HG03558 (cell line): ENCODE measurements around the gene MBD3L4.
"Not testable (repeated sequence)": the region's sequence is repeated elsewhere in the genome, so short reads cannot be mapped to it uniquely, and the experiment has no call there.

Experiments used
- ATAC-seq: cut with Tn5 transposase; IDR thresholded peaks from one replicate; pipeline ENCODE4 v1.9.1; 2021; ENCODE audit warnings: moderate number of reproducible peaks; ENCODE audit not compliant: unreplicated experiment; ENCODE audit errors: extremely low read depth

Gene MBD3L4

GRCh38 chr19:7052896-7053295 is 12.9 kb upstream of the MBD3L4 start:
- ATAC-seq: not testable (repeated sequence)

GRCh38 chr19:7051421-7051820 is 11.4 kb upstream of the MBD3L4 start:
- ATAC-seq: not testable (repeated sequence)

- ATAC-seq: not testable (repeated sequence)
Observed at GRCh38 chr19:7049021-7049420, 9.0 kb upstream of the MBD3L4 start, which contains the start of gene MBD3L2. MBD3L2 (plus strand) TSS chr19:7049321; CDS start chr19:7049374, 53 bp downstream.

GRCh38 chr19:7041563-7041962 is 1.6 kb upstream of the MBD3L4 start:
- ATAC-seq: not testable (repeated sequence)

GRCh38 chr19:7030278-7030677 is 9.7 kb downstream of the MBD3L4 start, which contains the start of gene MBD3L5:
MBD3L5 (plus strand) TSS chr19:7030578; CDS start chr19:7030612, 34 bp downstream.
- not testable (repeated sequence) for ATAC-seq

GRCh38 chr19:7028790-7029189 is 11.2 kb downstream of the MBD3L4 start:
- not testable (repeated sequence) for ATAC-seq

GRCh38 chr19:7021331-7021730 is 18.6 kb downstream of the MBD3L4 start, which contains the start of gene MBD3L2B:
MBD3L2B (minus strand) TSS chr19:7021431; CDS start chr19:7021397, 34 bp downstream.
- ATAC-seq: not testable (repeated sequence)

- ATAC-seq: no peak
Observed at GRCh38 chr19:7018828-7019227, 21.2 kb downstream of the MBD3L4 start.

- no peak for ATAC-seq
Observed at GRCh38 chr19:7013678-7014077, 26.3 kb downstream of the MBD3L4 start.

GRCh38 chr19:7010722-7011593 is 29.0 kb downstream of the MBD3L4 start:
- no peak for ATAC-seq

- no peak for ATAC-seq
Observed at GRCh38 chr19:7007859-7008258, 32.1 kb downstream of the MBD3L4 start.

GRCh38 chr19:7006135-7006704 is 33.8 kb downstream of the MBD3L4 start:
- ATAC-seq: no peak

GRCh38 chr19:7004313-7004931 is 35.6 kb downstream of the MBD3L4 start:
- ATAC-seq: no peak

GRCh38 chr19:7000816-7001215 is 39.2 kb downstream of the MBD3L4 start:
- ATAC-seq: no peak

GRCh38 chr19:7000333-7000732 is 39.6 kb downstream of the MBD3L4 start:
- no peak for ATAC-seq

GRCh38 chr19:6999933-7000332 is 40.0 kb downstream of the MBD3L4 start:
- ATAC-seq: no peak

GRCh38 chr19:6997679-6998445 is 42.1 kb downstream of the MBD3L4 start:
- ATAC-seq: no peak

GRCh38 chr19:6996810-6997209 is 43.2 kb downstream of the MBD3L4 start:
- no peak for ATAC-seq

GRCh38 chr19:6995054-6995453 is 44.9 kb downstream of the MBD3L4 start:
- no peak for ATAC-seq

- ATAC-seq: no peak
Observed at GRCh38 chr19:6988257-6988656, 51.7 kb downstream of the MBD3L4 start.
